ENCODE measurements around the gene CISD3. TPM values are rescaled to one million over a fixed set of nuclear protein-coding genes. Genes with fewer than 3 reads are reported as not detected.
A peak's percentile ranks its signal among the peaks of the same experiment; 100 is the strongest.

Gene CISD3
- total and polyA plus RNA-seq, 2 of the 8 experiments (the other 6 are each of a cell fraction or from before 2014, with no cell fraction given) = 9.4 to 11.1 TPM

DNA sequence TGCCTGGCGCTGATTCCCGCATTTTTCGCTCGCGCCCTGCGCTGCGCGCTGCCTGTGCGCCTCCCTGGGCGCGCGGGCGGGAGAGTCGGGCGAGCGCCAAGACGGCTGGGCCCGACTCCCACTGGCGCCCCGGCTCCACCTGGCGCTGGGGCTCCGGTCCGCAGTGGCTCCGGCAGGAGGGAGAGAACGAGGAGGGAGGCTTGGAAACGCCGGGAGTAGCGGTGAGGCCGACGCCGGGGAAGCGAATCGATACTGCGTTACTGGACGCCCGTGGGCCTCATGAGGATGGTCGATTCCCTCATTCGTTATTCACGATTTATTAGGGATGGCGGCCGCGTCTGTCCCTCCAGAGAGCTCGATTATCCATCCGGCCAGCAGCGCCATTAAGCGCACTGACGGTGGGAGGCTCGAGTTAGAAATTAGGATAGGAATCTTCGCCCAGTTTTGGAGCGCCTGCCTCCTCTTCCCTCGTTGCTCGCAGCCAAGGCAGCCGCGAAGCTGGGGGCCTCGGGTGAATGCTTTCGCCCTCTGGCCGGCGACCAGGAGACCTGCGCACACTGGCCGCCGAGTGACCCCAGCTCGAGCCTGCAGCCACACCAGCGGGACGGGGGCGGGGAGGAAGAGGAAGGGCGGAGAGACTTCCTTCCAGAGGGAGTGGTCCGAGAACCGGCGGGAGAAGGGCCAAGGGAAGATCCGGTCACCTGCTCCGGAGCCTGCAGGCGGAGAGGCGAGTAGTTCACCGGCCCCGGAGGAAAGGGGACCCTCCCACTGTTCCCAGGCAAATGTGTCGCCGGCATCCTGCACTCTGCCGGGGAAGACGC, 19.3 kb downstream of the CISD3 start (continued):
- no peak; a peak in 1 of 3 replicates for TF ChIP-seq EP300 (IDR thresholded peaks at IDR 0.05; ENCODE audit: borderline replicate concordance in 1 of 2, low read depth in 2 of 2, low read length in 2 of 2)
- no peak; a peak in 2 of 4 replicates for TF ChIP-seq SIN3A (conservative IDR thresholded peaks at IDR 0.05 in 1 of 2, IDR thresholded peaks at IDR 0.05 in 1 of 2; ENCODE audit: low read depth in 1 of 2, low read length in 2 of 2)
- TF ChIP-seq CREB1 (IDR thresholded peaks at IDR 0.05) = no peak
- no peak for TF ChIP-seq CBX8 (IDR thresholded peaks at IDR 0.05; ENCODE audit: borderline replicate concordance, low read depth, low read length)
- TF ChIP-seq YY1 (IDR thresholded peaks at IDR 0.05; ENCODE audit: low read depth, low read length) = 0 out of 2 replicates have a peak, but pooled peaks have one; percentile 61
- TF ChIP-seq BRCA1 (IDR thresholded peaks at IDR 0.05; ENCODE audit: low read depth, low read length) = no peak
- TF ChIP-seq KDM5A (IDR thresholded peaks at IDR 0.05; ENCODE audit: low read length) = no peak
- 0 out of 2 replicates have a peak, but pooled peaks have one; percentile 49 for TF ChIP-seq SP4 (IDR thresholded peaks at IDR 0.05; ENCODE audit: low read length)
- no peak for TF ChIP-seq RNF2 (IDR thresholded peaks at IDR 0.05; ENCODE audit: borderline replicate concordance, low read depth, low read length, missing control alignments, poor library complexity, severe bottlenecking)
- TF ChIP-seq KDM4A (IDR thresholded peaks at IDR 0.05; ENCODE audit: low read depth, low read length, severe bottlenecking) = no peak
- no peak for TF ChIP-seq RXRA (IDR thresholded peaks at IDR 0.05; ENCODE audit: insufficient read depth, low read depth, low read length)
- no peak for TF ChIP-seq EZH2 (IDR thresholded peaks at IDR 0.05; ENCODE audit: low read depth, low read length, severe bottlenecking)
- TF ChIP-seq NANOG (IDR thresholded peaks at IDR 0.05; ENCODE audit: insufficient read depth, low read depth, low read length, poor library complexity, severe bottlenecking) = no peak
- no peak for TF ChIP-seq SP2 (IDR thresholded peaks at IDR 0.05; ENCODE audit: low read length)
- TF ChIP-seq, protein P1, sequence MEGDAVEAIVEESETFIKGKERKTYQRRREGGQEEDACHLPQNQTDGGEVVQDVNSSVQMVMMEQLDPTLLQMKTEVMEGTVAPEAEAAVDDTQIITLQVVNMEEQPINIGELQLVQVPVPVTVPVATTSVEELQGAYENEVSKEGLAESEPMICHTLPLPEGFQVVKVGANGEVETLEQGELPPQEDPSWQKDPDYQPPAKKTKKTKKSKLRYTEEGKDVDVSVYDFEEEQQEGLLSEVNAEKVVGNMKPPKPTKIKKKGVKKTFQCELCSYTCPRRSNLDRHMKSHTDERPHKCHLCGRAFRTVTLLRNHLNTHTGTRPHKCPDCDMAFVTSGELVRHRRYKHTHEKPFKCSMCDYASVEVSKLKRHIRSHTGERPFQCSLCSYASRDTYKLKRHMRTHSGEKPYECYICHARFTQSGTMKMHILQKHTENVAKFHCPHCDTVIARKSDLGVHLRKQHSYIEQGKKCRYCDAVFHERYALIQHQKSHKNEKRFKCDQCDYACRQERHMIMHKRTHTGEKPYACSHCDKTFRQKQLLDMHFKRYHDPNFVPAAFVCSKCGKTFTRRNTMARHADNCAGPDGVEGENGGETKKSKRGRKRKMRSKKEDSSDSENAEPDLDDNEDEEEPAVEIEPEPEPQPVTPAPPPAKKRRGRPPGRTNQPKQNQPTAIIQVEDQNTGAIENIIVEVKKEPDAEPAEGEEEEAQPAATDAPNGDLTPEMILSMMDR (IDR thresholded peaks at IDR 0.05; ENCODE audit: control extremely low read depth in 1 of 3, insufficient read depth in 1 of 3, low read depth in 1 of 3, low read length in 3 of 3) = no peak
- TF ChIP-seq, protein P2, sequence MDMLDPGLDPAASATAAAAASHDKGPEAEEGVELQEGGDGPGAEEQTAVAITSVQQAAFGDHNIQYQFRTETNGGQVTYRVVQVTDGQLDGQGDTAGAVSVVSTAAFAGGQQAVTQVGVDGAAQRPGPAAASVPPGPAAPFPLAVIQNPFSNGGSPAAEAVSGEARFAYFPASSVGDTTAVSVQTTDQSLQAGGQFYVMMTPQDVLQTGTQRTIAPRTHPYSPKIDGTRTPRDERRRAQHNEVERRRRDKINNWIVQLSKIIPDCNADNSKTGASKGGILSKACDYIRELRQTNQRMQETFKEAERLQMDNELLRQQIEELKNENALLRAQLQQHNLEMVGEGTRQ (IDR thresholded peaks at IDR 0.05; ENCODE audit: low read length) = no peak
- peak; percentile 81; the same call in 1 of the 2 replicates for TF ChIP-seq RBBP5 (IDR thresholded peaks at IDR 0.05; ENCODE audit: borderline replicate concordance, low read depth, low read length)
- TF ChIP-seq GTF2F1 (IDR thresholded peaks at IDR 0.05; ENCODE audit: borderline replicate concordance, low read depth, low read length) = 0 out of 2 replicates have a peak, but pooled peaks have one; percentile 61
- TF ChIP-seq TBP (IDR thresholded peaks at IDR 0.05; ENCODE audit: low read depth, low read length) = peak; percentile 64

Data from H1 (cell line).